Inflammatory macrophage treated with lipopolysaccharide for 4 hours (primary cell): Measurements from ENCODE around the gene SH2D2A.

Source experiments
- DNase-seq: peaks from one replicate; pipeline ENCODE4 v3.0.0-alpha.2; 2020

The SH2D2A gene

DNA sequence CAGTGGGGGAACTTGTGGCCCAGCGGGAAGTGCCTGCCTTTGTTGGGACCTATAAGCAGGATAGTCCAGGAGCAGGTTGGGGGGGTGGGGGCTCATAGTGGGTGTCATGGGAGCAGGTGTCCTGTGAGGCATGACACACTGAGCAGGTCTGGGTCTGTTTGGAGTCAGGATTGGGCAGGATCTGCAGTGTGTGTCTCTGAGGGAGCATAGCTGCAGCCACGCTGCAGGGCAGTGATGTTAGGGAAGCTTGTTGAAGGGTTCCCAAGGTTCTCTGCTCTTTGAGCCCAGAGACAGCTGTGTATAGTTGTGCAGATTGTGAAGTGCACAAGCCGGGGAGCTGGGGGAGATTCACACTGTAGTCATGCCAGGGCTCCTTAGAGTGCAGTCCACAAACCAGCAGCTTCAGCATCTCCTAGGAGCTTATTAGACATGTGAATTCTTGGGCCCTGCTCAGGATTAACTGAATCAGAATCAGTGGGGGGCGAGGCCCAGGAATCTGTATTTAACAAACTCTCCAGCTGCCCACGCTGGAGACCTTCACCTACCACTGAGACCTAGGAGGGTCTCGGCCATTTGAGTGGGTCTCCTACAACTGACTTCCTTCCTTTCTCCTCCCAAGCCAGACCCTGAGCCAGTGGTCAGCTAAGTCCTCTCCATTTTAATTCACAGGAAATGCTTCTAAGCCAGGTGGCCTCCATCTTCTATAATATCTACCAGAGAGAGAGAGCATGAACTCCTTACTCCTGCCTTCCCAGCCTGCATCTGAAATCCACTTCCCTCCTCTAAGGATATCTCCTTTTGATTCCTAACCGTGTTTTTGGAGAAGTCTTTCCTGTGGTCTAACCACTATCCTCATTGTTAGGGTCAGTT is 31.2 kb upstream of the SH2D2A start:
- no peak for DNase-seq

DNA sequence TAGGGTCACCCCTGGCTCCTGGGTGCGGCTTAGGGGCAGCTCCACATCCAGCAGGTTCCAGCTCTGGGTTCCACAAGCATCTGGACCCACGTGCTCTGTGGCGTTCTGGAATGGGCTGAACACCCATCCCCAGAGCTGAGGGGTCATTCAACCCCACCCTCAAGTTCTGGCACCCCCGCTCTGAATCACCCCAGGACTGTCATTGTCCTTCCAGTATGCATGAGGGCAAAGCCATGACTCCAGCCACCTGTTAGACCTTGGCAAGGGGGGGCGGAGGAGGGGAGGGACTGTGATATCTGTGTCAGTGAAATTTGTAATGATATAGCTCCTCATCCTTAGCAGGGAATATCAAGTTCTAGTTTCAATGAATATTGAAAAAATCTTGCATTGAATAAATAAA is 30.0 kb upstream of the SH2D2A start:
- no peak for DNase-seq

DNA sequence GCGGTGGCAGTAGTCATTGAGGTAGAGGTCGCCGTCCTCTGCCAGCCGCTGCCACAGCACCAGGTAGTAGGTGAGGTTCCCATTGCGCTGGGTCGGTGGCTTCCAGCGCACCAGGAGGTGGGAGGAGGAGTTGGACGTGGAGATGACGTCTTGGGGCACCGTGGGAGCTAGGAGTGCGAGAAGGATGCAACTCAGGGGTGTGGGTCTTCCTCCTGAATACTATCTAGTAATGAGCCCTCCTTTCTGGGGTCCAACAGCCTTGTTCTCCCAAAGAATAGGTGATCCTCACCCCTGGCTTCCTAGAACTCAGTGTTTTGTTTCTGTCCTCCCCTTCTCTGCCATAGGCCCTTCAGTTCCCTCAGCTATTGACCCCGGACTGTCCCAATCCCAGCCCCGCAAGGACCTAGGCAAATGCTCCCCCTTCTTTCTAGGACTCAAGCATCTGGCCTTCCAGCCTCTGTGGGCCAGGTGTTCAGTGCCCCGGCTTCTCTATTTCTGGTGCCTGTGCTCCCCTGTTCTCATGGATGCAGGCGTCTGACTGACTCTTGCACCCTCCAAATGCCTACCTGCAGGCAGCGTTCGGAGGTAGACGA is 29.4 kb upstream of the SH2D2A start:
- DNase-seq = no peak

- no peak for DNase-seq
These were observed 28.7 kb upstream of the SH2D2A start for GRCh38 chr1:156845055-156845952.

DNA sequence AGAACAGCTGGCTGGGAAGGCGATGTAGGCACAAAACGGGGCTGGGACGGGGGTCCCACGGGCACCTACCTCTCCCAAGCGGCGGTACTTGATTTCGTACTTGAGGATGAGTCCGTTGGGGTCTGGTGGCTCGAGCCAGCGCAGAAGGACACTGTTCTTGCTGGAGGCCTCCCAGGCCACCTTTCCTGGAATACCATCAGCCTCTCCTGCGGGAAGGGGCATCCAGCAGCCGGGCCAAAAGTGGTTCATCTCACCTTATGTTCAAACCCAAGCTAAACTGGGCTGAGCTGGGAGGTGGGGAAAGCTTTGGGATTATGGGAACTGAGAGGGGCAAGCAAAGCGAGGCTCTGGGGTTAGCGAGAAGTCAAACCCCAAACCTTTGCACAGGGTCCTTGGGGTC is 28.0 kb upstream of the SH2D2A start:
- no peak for DNase-seq

GRCh38 chr1:156844102-156844501 is 27.5 kb upstream of the SH2D2A start:
- DNase-seq = no peak

GRCh38 chr1:156842618-156843300 is 26.1 kb upstream of the SH2D2A start:
- no peak for DNase-seq

- DNase-seq = no peak
These were observed 24.7 kb upstream of the SH2D2A start for GRCh38 chr1:156841295-156841855.

GRCh38 chr1:156840898-156841279 is 24.2 kb upstream of the SH2D2A start:
- DNase-seq = no peak

- no peak for DNase-seq
These were observed 23.7 kb upstream of the SH2D2A start for GRCh38 chr1:156840186-156840897.

GRCh38 chr1:156839426-156840109 is 22.9 kb upstream of the SH2D2A start:
- no peak for DNase-seq

GRCh38 chr1:156838972-156839371 is 22.3 kb upstream of the SH2D2A start:
- no peak for DNase-seq

GRCh38 chr1:156836892-156837291 is 20.2 kb upstream of the SH2D2A start:
- no peak for DNase-seq

- no peak for DNase-seq
These were observed 19.5 kb upstream of the SH2D2A start for GRCh38 chr1:156836041-156836654.

- DNase-seq = no peak
These were observed 17.7 kb upstream of the SH2D2A start for GRCh38 chr1:156834322-156834721.

- DNase-seq = no peak
These were observed 17.0 kb upstream of the SH2D2A start for GRCh38 chr1:156833603-156834002.

- DNase-seq = no peak
These were observed 15.8 kb upstream of the SH2D2A start for GRCh38 chr1:156832434-156832833.

- no peak for DNase-seq
These were observed 11.9 kb upstream of the SH2D2A start for GRCh38 chr1:156828400-156829124.

DNA sequence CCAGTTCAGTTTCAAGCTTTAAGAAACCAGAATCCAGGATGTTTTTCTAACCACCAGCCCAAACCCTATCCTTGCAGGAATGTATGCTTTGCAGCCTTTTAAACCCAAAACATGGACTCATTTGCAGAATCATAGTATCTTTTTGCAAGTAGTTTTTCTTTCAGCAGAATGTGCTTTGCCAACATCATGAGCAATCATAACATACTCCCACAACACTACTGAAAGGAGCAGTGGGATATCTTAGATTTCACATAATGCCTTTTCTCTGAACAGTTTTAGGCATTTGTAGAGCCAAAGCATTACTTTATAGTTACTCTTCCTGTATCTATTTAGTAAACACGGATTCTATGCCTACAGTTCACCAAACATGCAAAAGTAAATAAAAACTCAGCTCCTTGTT is 10.0 kb upstream of the SH2D2A start:
- no peak for DNase-seq

DNA sequence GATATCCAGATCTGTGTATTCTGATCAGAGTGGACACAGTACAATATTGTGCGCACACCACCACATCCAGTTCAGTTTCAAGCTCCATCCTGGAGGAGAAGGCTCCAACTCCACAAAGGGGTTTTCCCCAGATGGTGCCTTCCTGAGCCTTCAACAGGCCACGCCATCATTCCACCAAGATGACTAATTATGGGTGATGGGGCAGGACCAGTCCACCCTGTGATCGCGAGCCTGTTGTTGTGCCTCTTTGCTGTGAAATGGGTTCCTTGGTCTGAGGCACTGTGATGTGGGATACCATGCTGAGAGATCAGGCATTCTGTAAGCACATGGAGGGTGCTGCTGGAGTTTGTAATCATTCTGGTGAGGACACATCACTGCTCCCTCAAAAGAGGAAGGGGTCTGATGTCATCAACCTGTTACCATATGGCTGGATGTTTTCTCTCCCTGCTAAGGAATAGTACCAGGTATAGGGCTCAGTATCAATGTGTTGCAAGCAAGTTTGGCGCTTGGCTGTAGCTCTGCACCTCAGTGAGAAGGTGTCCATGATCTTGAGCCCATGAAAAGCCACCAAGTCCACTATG is 6.7 kb upstream of the SH2D2A start:
- no peak for DNase-seq
